ENCODE data around the gene SPAG4. TPM values are rescaled to one million over a fixed set of nuclear protein-coding genes. Genes with fewer than 3 reads are reported as not detected.

The SPAG4 gene
- polyA plus RNA-seq, 1 donor from 2014 or later, result 1.2 TPM

DNA sequence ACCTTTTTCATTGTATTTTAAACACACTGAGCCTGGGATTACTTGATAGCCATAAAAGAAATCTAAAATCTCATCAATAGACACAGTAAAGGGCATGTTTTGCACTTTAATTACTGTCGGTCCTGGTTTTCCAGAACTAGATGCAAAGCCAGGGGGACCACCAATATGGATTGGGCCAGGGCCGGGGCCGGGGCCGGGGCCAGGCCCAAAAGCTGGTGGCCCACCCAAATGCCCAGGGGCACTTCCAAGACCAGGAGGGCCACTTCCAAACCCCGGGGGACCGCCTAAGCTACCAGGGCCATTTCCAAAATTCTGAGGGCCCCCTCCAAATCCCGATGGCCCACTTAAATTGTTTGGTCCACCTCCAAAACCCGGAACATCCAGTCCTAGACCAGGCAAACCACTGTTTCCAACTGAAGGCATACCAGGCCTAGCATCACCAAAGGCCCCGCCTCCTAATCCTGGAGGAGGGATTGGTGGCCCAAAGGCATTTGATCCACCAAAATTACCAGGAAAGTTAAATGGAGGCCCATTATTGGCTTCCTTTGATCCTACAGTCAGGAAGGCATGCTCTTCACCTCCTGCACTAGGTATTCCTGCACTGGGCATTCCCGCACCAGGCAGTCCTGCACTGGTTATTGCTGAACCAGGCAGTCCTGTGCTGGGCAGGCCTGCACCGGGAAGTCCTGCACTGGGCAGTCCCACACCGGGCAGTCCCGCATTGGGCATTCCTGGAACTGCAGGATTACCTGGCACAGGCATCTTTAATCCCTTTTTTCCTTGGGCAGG, 37.2 kb downstream of the SPAG4 start:
- H3K4me2 ChIP-seq (ENCODE audit: low read length), result no peak overlapping the region
- no peaks in the 10 kb centered on the region for H3K36me3 ChIP-seq (ENCODE audit: insufficient read depth, low read length)
- no peaks in the 10 kb centered on the region for H3K9me2 ChIP-seq (ENCODE audit: insufficient read depth, low read length)
- no peak overlapping the region for H3K4me3 ChIP-seq (ENCODE audit: low read length)
- no peak overlapping the region for H3K9ac ChIP-seq (ENCODE audit: low read length)
- no peaks in the 10 kb centered on the region for H3K27me3 ChIP-seq (ENCODE audit: insufficient read depth, low read depth, low read length)
- H3K79me2 ChIP-seq (replicated peaks; ENCODE audit: insufficient read depth, low read length), result peaks cover 95% of the 10 kb centered on the region
- no peak overlapping the region for H2AFZ ChIP-seq (ENCODE audit: low read depth, low read length)
- H4K20me1 ChIP-seq (ENCODE audit: insufficient read depth), result no peaks in the 10 kb centered on the region
- H3F3A ChIP-seq (ENCODE audit: insufficient read depth, low read length, poor library complexity, severe bottlenecking), result no peaks in the 10 kb centered on the region
- H3K9me3 ChIP-seq (ENCODE audit: low read length), result no peaks in the 10 kb centered on the region
- no peak overlapping the region for H3K27ac ChIP-seq (ENCODE audit: low read length)
- TF ChIP-seq SMC3 (conservative IDR thresholded peaks at IDR 0.05; ENCODE audit: poor library complexity) (no peak), EP300 (conservative IDR thresholded peaks at IDR 0.05; ENCODE audit: poor library complexity, severe bottlenecking) (no peak), POLR2AphosphoS5 (IDR thresholded peaks at IDR 0.05) (no peak), RAD21 (conservative IDR thresholded peaks at IDR 0.05) (no peak), EZH2 (IDR thresholded peaks at IDR 0.05; ENCODE audit: borderline replicate concordance, insufficient read depth, low read length, poor library complexity, severe bottlenecking) (no peak), MXI1 (conservative IDR thresholded peaks at IDR 0.05; ENCODE audit: poor library complexity, severe bottlenecking) (no peak), TAF1 (IDR thresholded peaks at IDR 0.05; ENCODE audit: low read depth) (no peak)
- TF ChIP-seq, protein P1, sequence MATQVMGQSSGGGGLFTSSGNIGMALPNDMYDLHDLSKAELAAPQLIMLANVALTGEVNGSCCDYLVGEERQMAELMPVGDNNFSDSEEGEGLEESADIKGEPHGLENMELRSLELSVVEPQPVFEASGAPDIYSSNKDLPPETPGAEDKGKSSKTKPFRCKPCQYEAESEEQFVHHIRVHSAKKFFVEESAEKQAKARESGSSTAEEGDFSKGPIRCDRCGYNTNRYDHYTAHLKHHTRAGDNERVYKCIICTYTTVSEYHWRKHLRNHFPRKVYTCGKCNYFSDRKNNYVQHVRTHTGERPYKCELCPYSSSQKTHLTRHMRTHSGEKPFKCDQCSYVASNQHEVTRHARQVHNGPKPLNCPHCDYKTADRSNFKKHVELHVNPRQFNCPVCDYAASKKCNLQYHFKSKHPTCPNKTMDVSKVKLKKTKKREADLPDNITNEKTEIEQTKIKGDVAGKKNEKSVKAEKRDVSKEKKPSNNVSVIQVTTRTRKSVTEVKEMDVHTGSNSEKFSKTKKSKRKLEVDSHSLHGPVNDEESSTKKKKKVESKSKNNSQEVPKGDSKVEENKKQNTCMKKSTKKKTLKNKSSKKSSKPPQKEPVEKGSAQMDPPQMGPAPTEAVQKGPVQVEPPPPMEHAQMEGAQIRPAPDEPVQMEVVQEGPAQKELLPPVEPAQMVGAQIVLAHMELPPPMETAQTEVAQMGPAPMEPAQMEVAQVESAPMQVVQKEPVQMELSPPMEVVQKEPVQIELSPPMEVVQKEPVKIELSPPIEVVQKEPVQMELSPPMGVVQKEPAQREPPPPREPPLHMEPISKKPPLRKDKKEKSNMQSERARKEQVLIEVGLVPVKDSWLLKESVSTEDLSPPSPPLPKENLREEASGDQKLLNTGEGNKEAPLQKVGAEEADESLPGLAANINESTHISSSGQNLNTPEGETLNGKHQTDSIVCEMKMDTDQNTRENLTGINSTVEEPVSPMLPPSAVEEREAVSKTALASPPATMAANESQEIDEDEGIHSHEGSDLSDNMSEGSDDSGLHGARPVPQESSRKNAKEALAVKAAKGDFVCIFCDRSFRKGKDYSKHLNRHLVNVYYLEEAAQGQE (IDR thresholded peaks at IDR 0.05; ENCODE audit: borderline replicate concordance), result no peak
- TF ChIP-seq, protein P2, sequence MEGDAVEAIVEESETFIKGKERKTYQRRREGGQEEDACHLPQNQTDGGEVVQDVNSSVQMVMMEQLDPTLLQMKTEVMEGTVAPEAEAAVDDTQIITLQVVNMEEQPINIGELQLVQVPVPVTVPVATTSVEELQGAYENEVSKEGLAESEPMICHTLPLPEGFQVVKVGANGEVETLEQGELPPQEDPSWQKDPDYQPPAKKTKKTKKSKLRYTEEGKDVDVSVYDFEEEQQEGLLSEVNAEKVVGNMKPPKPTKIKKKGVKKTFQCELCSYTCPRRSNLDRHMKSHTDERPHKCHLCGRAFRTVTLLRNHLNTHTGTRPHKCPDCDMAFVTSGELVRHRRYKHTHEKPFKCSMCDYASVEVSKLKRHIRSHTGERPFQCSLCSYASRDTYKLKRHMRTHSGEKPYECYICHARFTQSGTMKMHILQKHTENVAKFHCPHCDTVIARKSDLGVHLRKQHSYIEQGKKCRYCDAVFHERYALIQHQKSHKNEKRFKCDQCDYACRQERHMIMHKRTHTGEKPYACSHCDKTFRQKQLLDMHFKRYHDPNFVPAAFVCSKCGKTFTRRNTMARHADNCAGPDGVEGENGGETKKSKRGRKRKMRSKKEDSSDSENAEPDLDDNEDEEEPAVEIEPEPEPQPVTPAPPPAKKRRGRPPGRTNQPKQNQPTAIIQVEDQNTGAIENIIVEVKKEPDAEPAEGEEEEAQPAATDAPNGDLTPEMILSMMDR (IDR thresholded peaks at IDR 0.05; ENCODE audit: poor library complexity, severe bottlenecking), result no peak

DNA sequence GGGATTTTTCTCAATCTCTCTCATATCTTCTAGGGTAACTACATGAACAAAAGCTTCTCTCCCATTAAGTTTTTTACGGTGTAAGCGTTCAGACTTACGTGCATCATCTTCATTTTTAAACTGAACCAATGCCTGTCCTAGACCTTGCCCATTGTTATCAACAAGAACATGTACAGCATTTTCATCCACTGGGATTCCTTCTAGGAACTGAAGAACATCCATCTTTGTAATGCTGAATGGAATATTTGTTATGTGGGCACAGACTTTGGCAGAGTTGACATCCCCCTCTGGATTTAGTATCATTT, 37.8 kb downstream of the SPAG4 start:
- Histone ChIP-seq H3K4me2 (ENCODE audit: low read length) (no peak overlapping the region), H2AFZ (ENCODE audit: low read depth, low read length) (no peak overlapping the region), H3K9me2 (ENCODE audit: insufficient read depth, low read length) (no peaks in the 10 kb centered on the region), H3F3A (ENCODE audit: insufficient read depth, low read length, poor library complexity, severe bottlenecking) (no peaks in the 10 kb centered on the region), H3K9me3 (ENCODE audit: low read length) (no peaks in the 10 kb centered on the region), H3K9ac (ENCODE audit: low read length) (no peak overlapping the region), H4K20me1 (ENCODE audit: insufficient read depth) (no peaks in the 10 kb centered on the region), H3K36me3 (ENCODE audit: insufficient read depth, low read length) (no peaks in the 10 kb centered on the region), H3K4me3 (ENCODE audit: low read length) (no peak overlapping the region), H3K27ac (ENCODE audit: low read length) (no peak overlapping the region), H3K79me2 (replicated peaks; ENCODE audit: insufficient read depth, low read length) (peaks cover 97% of the 10 kb centered on the region), H3K27me3 (ENCODE audit: insufficient read depth, low read depth, low read length) (no peaks in the 10 kb centered on the region)
- no peak for TF ChIP-seq EP300 (conservative IDR thresholded peaks at IDR 0.05; ENCODE audit: poor library complexity, severe bottlenecking)
- TF ChIP-seq POLR2AphosphoS5 (IDR thresholded peaks at IDR 0.05), result no peak
- TF ChIP-seq TAF1 (IDR thresholded peaks at IDR 0.05; ENCODE audit: low read depth), result no peak
